NCI-H2081 treated with DMSO at 0.1 percent for 48 hours (cell line): ENCODE results near the gene NAP1L5.

ENCODE experiments used
- DNase-seq: peaks from one replicate; lab custom pipeline; 2025; lab: John Stamatoyannopoulos, UW

Gene NAP1L5

GRCh38 chr4:88722276-88722780 lies 24.7 kb upstream of the NAP1L5 start:
- no peak for DNase-seq

DNA sequence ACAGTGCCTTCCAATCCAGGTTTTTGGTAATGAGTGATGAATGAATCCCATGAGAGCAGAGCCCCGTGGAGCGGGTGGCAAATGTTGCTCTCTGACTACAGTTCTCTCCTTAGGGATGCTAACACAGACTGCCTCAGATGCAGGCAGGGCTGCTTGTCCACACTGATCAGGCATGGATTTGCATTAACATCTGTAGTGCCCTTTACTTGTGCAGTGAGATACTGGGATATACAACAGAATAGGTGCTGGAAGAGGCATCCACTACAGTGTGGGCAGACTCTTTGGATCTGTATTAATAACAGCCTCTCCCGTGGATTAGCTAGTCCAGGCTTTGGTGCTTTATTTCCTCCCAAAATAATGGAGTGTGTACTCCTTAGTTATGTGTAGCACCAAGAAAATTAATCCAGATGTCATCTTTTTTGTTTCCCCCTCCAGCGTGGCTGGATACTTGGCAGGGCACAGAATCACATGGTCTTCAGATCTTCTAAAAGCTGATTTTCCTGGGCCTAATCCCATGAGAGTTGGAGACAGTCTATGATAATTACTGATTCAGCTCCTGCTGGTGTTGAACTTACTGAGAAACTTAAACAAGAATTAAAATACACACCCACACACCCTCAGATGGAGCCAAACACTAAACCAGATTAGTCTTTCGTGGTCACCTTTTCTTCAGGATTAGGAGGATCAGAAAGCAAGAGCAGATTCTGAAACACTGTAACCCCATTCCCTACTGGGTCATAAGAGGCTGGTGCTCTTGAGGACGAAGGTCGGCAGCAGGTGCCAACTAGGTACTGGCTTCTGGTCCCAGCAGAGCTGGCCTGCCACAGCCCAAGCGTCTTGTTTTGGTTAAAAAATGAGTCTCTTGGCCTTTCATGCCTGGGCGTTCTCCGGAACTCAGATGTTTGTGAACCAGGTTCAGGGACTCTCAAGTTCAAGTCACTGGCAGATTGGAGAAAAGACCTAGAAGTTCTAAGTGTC lies 23.1 kb upstream of the NAP1L5 start:
- DNase-seq, result no peak

- no peak for DNase-seq
Observed at GRCh38 chr4:88719381-88719780, 21.8 kb upstream of the NAP1L5 start.

GRCh38 chr4:88718098-88718497 lies 20.5 kb upstream of the NAP1L5 start:
- DNase-seq, result no peak

DNA sequence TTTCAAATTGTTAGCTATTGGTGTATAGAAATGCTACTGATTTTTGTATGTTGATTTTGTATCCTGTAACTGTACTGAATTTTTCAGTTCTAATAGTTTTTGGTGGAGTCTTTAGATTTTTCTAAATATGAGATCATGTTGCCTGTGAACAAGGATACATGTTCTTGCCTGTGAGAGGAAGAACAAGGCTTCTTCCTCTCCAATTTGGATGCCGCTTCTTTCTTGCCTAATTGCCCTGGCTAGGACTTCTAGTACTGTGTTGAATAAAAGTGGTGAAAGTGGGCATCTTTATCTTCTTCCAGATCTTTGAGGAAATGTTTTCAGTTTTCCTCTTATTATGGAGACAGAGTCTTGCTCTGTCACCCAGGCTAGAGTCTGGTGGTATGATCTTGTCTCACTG lies 16.2 kb upstream of the NAP1L5 start:
- no peak for DNase-seq

DNA sequence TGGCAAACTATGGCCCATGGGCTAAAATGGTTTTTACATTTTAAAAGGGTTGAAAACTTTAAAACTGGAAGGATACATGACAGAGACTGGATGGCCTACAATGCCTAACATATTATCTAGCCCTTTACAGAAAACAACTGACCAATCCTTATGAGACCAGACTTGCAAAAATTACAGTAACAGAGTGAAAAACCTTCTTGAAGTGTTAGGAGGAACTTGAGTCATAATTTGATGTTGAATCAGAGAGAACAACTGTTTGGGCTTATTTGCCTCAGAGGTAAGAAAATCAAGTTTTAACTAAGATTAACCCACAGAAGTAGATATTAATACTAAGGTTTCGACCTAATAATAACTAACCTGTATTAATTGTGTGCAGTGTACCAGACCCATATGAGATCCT lies 12.4 kb upstream of the NAP1L5 start:
- no peak for DNase-seq

DNA sequence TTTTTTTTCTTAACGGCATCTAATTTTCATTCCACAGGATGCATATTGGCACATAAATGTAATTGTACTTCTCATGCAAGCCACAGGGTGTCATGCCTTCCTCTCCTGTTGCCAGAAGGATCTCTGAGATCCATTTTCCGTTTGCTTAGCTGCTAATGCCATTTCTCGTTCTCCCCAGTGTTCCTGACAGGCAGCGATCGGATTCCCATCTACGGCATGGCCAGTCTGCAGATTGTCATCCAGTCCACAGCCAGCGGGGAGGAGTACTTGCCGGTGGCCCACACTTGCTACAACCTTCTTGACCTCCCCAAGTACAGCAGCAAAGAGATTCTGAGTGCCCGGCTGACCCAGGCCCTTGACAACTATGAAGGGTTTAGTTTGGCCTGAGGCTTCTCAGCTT lies 8.9 kb upstream of the NAP1L5 start:
- peak; percentile 10 for DNase-seq

GRCh38 chr4:88705805-88706492 lies 8.3 kb upstream of the NAP1L5 start:
- no peak for DNase-seq

GRCh38 chr4:88705223-88705622 lies 7.6 kb upstream of the NAP1L5 start:
- DNase-seq, result no peak

GRCh38 chr4:88702782-88703181 lies 5.2 kb upstream of the NAP1L5 start:
- no peak for DNase-seq

- DNase-seq, result no peak
Observed at GRCh38 chr4:88698519-88698918, 890 bp upstream of the NAP1L5 start.

DNA sequence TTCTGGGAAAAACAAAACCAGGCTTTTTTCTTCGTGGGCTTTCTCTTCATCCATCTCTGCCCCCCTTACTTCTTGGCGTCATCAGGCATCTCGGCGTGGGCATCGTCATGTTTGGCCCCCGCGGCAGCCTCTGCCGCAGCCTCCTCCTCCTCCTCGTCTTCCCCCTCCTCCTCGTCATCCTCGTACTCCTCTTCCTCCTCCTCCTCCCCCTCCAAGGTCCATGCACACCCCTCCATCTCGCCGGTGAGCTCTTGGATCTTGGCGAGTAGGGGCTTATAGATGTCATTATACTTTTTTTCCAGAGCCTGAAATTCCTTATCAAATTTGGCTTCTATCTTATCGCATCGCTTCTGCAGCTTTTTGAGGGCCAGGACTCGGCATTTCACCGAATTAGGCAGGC lies 488 bp downstream of the NAP1L5 start:
- DNase-seq, result no peak

GRCh38 chr4:88696630-88697029 lies 999 bp downstream of the NAP1L5 start:
- no peak for DNase-seq

DNA sequence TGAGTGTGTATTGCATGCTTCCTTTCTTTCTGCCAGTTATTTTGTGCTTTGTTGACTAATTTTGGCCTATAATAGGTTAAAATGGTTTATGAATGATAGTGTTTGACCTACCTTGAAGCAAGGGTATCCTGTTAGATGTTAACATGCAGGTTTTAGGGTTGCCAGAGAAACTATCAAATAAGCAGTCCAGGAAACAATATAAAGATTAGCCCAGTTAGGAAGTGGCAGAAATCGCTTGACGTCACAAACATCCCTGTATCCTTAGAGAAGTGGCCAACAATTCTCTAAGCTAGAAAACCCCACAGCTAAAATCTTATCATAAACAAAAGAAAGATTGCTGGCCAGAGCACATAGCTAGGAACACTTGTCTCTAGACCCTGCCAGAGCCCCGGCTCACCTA lies 3.8 kb downstream of the NAP1L5 start:
- no peak for DNase-seq

- DNase-seq, result no peak
Observed at GRCh38 chr4:88690355-88690754, 7.3 kb downstream of the NAP1L5 start.

DNA sequence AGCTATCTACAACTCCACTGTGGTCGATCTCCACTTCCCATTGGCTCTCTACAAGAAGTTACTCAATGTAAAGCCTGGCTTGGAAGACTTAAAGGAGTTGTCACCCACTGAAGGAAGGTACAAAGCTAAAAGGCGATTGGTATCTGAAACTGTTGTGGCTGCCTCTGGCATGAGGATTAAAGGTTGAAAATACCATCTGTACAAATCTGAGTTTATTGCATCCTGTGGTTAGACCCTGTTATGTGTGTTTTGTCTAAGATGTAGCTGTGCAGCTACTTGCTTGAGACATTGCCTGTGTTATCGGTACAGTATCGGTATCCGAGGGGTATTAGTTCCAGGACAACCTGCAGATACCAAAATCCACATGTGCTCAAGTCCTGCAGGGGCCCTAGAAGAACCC lies 16.4 kb downstream of the NAP1L5 start:
- DNase-seq, result no peak

DNA sequence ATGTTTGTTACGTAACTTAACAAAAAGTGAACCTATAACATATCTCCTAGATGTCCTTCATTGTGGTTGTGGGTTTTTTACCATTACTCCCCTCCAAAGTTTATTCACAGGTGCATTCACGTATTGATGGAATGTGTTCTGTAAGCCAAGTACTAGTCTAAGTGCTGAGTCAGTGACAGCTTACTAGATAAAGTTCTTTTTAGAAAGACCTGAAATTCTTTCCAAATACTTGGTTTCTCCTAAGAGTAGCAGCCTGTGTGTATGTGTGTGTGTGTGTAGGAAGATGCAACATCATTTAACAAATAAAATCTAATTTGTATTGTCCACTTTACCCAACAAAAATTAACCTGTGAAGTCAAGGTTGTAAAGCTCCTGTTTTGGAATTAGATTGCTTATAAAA lies 22.1 kb downstream of the NAP1L5 start:
- no peak for DNase-seq

DNA sequence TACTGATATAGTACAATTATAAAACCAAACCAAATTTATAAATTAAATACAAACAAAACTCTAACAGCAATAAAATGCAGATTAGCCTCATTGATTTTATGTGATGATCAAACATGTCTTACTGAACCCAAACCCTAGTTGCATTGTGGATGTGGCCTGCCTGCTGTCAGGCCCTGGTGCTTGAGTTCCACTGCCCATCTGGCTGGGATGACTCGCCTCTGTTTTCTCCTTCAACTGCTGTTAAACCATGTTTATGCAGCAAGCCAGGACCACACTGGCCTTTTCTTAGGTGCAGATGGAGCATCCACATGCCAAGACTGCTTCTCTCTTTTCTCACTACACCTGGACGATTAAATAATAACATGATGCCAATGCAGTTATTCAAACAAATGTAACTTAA lies 22.6 kb downstream of the NAP1L5 start:
- DNase-seq, result no peak

- DNase-seq, result no peak
Observed at GRCh38 chr4:88674565-88674964, 23.1 kb downstream of the NAP1L5 start.

GRCh38 chr4:88673886-88674285 lies 23.7 kb downstream of the NAP1L5 start:
- no peak for DNase-seq

- no peak for DNase-seq
Observed at GRCh38 chr4:88672987-88673386, 24.6 kb downstream of the NAP1L5 start.

DNA sequence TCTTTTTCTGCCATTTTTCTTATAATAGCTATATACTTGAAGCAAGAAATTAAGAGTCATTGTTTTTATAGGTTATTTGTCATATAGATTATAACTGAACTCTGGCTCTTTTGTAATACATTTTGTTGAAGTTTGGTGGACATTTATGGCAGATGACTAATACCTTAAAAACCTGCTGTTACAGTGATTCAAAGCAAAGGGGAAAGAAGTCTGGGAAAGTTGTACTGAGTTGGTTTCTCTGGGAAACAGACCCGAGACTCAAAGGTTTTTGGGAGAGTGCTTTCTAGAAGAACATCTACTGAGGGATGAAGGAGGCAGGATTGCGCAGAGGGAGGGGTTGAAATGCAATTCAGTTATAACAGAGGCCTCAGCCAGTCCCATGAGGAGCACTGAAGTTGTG lies 35.9 kb downstream of the NAP1L5 start:
- no peak for DNase-seq
